GM18499 (cell line): Measurements from ENCODE around the gene AP5B1.

ENCODE experiments used
- ATAC-seq: cut with Tn5 transposase; IDR thresholded peaks from one replicate; pipeline ENCODE4 v1.9.1; 2021; ENCODE audit warnings: moderate number of reproducible peaks; ENCODE audit not compliant: insufficient read depth, unreplicated experiment

AP5B1 gene

GRCh38 chr11:65786008-65786785 is 5.4 kb upstream of the AP5B1 start:
- ATAC-seq, result no peak

DNA sequence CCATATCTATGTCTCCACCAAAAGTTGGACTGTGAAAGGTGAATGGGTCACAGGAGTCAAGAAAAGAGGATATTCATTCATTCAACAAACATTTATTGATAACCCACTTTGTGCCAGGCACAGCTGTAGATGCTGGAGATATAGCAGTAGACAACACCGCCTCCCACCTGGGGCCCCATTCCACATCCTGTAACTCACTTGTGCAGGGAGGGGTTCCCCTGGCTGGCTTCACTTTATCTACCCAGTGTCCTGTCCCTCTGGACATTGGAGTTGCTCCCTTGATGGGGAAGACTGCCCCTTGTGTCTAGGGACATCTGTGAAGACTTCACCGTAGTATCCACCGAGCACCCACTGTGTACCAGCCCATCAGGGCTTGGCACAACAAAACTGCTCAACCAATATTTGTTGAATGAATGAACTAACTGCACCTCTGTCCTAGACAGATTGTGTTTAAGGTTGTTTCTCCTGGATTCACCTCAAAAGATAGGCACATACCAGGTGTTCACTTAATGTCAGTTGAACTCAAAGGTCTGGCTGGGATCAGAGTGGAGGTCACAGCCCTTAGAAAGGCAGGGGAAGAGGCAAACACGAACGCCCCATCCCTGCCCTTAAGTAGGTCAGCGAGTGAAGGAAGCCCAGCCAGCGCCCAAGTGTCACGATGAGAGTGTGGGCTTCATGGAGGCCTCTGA is 4.7 kb upstream of the AP5B1 start:
- ATAC-seq, result no peak

GRCh38 chr11:65782816-65783228 is 2.0 kb upstream of the AP5B1 start:
- ATAC-seq, result no peak

GRCh38 chr11:65781962-65782815 is 1.4 kb upstream of the AP5B1 start:
- ATAC-seq, result no peak

DNA sequence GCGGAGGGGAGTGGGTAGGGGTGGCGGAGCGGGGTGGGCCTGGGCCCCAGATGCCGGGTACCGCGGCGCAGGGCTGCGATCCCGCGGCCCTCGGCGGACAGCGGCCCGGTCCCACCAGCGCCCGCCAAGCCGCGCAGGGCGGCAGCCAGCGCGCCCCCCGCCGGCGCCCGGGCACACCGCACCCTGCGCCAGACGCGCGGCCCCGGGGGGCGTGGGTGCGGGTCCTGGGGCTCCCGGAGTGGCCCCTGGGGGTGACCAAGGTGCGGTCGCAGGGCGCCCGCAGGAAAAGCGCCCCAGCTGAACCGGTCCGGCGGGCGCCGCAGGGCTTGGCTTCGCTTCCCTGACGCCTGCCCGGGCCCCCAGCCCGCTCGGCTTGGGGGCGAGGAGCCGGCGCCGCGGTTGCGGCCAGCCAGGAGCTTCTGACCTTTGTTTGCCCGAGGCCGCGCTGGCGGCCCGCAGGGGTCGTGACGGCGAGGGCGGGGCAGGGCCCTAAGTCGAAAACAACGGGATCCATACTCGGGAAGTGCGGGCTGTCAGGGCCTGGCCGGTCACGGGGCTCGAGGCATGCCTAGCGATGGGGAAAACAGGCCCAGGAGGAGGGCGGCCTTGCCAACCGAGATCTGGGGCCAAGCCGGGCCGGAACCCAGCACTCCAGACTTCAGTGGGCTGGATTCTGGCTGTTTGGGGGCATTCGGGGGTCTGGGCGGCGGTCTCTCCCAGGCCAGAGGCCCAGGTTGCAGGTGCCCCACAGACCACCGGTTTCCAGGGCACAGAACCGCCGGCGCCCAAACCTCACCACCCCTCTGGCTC is 581 bp upstream of the AP5B1 start:
- no peak for ATAC-seq

DNA sequence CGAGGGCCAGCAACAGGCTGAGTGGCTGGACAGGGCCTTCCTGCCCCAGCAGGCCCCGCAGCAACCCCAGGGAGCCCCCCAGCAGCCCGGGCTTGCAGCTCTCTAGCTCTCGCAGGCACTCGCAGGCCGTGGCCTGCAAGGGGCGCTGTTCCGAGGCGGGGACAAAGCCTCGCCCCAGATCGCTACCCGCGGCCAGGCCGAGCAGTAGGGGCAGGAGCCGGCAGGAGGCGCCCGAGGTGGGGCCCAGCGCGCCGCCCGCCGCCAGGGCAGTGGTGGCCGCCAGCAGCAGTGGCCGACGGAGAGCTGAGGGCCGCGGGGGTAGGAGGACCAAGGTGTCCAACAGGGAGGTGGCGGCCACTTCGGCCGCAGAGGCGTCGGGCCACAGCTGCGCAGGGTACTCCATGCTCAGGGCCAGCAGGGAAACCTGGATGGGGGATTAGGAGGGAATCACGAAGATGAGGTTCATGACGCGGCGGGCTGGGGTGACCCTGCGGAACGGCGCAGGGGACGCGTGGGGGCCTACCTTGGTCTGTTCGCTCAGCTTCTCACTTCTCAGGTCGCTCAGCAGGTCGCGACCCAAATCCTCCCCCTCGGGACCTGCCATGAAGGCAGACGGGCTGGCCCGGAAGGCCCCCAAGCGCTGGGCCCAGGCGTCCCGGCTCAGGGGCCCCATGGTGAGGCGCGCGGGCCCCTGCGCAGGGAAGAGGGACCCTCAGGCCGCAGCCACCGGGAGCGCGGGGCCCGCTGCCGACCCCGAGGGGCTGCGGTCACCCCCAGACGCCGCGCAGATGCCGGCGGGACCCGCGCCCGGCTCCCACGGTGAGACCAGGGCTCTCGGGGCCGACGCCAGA is 632 bp downstream of the AP5B1 start:
- ATAC-seq, result no peak

DNA sequence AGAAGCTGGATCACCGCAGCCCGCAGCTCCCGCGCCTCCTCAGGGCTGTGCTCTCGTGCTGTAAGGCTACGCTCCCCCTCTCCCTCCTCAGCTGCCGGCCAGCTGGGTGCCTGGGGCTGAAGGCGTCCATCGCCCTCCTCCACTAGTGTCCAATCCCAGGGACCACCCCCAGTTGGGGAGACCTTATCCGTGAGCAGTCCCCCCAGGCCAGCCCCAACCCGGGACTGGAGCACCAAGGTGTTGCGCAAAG is 1.2 kb downstream of the AP5B1 start:
- ATAC-seq, result no peak

GRCh38 chr11:65778901-65779668 is 1.7 kb downstream of the AP5B1 start:
- ATAC-seq, result no peak

GRCh38 chr11:65778431-65778900 is 2.3 kb downstream of the AP5B1 start:
- no peak for ATAC-seq

DNA sequence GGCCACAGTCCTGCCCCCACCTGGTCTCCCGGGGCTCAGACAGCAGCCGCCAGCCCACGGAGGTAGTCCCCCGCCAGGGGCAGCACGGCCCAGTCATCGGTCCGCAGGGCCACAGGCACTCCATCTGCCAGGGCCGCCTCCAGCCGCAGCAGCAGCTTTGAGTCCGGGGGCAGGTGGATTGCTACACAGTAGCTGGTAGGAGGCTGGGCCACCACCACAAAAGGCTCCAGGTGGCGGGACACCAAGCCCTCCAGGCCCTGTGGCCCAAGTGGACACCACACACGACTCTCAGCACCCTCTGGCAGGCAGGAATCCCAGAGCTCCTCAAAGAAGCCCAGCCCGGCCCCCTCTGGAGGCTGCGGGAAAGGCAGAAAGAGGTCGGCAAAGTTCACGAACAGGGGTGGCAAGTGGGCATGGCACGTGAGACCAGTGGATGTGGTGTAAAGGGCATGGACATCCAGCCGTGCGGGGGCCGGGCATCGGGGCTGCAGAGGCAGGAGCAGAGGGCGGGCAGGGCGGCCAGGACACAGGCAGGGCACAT is 2.9 kb downstream of the AP5B1 start:
- ATAC-seq, result no peak

GRCh38 chr11:65777241-65777640 is 3.5 kb downstream of the AP5B1 start:
- no peak for ATAC-seq

DNA sequence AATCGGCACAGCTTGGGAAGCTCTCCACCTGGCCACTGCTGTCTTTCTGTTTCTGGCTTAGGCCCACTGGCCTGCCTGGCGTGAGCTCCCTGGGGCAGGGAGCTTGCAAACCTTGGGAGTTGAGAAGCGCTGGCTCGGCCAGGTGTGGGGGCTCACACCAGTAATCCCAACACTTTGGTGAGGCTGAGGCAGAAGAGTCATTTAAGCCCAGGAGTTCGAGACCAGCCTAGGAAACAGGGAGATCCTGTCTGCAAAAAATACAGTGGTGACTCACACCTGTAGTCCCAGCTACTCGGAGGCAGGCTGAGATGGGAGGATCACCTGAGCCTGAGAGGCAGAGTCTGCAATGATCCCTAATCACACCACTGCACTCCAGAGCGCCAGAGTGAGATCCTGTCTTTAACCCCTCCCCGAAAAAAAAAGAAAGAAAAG is 4.0 kb downstream of the AP5B1 start:
- ATAC-seq, result no peak

DNA sequence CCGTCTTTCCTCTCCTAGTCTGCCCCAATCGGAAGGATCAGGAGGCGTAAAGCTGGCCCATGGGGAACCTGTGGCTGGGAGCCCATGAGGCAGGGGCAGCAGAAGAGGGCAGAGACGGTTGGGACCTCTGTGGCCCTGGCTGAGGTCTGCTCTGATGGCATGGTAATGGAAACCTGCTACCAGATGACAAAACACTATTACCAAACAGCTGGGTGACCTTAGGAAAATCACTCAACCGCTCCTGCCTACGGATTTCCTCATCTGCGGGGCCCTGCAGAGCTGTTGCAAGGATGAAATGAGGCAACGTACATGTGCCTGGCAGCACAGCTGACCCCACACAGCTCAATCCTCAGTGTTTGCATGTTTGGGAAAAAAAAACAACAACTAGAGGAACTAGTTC is 4.6 kb downstream of the AP5B1 start:
- ATAC-seq, result no peak

- no peak for ATAC-seq
These were observed 6.1 kb downstream of the AP5B1 start for GRCh38 chr11:65774525-65775306.

DNA sequence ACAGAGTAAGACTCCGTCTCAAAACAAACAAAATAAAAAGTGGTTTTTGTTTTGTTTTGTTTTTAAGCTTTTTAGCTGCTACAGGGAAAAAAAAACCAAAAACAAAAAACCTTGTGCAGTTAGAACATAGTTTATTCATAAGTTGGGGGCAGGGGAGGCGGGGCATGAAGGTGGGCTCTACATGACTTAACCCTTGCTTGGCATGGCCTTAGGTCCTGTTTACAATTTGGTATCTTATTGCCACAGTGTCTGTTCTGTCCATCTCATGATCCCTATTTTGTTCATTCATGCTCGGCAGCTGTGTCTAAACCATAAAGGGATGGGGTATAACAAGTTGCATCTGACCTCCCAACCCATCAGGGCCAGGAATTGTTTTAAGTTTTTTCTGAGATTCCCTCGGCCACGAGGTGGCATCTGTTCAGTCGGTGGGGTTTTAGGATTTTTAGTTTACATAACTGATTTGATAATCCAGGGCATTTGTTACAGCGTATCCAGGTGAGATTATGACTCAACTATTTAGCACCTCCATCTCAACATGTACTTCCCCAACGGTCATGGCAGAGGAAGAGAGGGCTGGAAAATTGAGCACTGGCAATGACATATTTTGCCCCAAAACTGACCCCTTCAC is 6.9 kb downstream of the AP5B1 start:
- ATAC-seq, result no peak

DNA sequence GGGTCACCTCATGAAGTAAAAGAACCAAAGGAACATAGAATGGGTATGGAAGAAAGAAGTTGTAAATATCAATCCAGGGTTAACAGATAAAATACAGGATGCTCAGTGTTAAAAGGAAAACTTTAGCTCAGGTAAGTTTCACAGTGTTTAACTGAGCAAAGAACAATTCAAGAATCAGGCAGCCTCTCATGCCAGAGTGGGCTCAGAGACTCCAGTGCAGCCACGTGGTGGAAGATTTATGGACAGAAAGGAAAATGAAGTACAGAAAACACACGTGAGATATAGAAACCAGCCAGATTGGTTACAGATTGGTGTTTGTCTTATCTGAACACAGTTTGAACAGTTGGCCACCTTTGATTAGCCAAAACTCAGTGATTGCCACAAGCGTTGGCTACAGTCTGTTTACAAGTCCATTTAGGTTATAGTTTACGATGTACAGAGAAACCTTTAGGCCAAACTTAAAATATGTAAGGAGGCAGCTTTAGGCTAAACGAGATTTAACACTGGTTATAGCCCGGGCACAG is 9.1 kb downstream of the AP5B1 start:
- no peak for ATAC-seq

GRCh38 chr11:65770951-65771567 is 9.7 kb downstream of the AP5B1 start:
- ATAC-seq, result no peak
